Astrocyte of the spinal cord (primary cell): Measurements from ENCODE around the gene PMP22.

ENCODE experiments used
- DNase-seq: peaks from one replicate; pipeline ENCODE4 v3.0.0; 2011; ENCODE audit warnings: low read depth, low spot score
- H3K4me3 ChIP-seq: 2 replicates; pipeline ENCODE4 v1.5.1; 2011; ENCODE audit warnings: low read depth, mild to moderate bottlenecking, low read length, moderate library complexity
- CTCF ChIP-seq: IDR thresholded peaks from 2 replicates; pipeline ENCODE4 v1.5.1; 2012; ENCODE audit warnings: low read depth, mild to moderate bottlenecking, low read length, inconsistent platforms
- in situ Hi-C: cut with HindIII; loops from 2 replicates; pipeline ENCODE4 v1.10.0; 2017; ENCODE audit warnings: low sequenced_read_pairs

PMP22 gene

DNA sequence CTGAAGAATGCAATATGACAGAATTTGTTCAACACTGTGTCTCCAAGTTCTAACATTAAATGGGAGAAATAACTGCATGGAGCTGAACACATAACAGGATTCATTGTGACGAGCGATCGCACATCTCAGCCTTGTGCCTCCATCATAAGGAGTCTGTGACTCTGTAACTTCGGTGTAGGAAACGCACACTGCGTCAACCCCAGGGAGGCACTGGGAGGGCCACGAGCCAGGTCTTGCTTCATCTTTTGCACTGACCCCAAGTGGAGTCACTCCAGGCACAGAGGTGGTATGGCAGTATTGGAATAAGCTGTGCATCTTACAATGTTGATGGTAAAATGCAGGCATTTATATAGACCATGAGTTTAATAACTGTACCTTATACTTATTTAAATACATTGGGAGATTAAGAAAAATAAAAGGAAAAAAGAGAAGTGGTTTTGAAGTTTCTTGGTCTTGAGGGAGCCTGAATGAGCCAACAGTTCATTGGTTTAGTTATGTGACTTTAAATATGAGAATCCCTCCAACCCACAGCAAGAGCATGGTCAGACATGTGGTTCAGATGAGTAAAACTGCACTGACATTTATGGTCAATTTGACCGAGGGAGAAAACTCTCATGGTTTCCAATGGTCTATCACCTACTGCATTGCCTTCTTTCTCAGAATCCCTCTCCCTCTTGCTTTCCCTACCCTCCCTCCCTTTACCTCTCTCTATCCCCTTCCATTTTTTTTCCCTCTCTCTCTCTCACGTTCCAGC, 5.7 kb upstream of the PMP22 start:
- no peak overlapping the region for H3K4me3 ChIP-seq
- no peak for DNase-seq
- in situ Hi-C loops: no loop called here
- TF ChIP-seq CTCF: no peak

DNA sequence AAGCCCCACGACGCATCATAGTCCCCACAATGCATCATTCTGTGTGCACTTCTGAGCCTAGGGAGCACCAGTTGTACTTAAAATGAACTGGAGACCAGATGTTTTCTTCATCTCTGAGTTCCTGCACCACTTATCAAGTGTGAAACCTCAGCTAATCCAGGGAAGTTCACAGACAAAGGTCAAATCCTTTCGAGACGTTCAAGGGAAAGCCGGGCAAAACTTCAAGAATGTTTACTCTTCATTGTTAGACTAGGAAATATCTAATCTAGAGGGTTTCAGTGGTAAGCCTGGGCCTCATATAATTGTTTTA, 4.6 kb upstream of the PMP22 start:
- no peak for TF ChIP-seq CTCF
- no peak overlapping the region for H3K4me3 ChIP-seq
- no peak for DNase-seq
- in situ Hi-C loops: no loop called here

DNA sequence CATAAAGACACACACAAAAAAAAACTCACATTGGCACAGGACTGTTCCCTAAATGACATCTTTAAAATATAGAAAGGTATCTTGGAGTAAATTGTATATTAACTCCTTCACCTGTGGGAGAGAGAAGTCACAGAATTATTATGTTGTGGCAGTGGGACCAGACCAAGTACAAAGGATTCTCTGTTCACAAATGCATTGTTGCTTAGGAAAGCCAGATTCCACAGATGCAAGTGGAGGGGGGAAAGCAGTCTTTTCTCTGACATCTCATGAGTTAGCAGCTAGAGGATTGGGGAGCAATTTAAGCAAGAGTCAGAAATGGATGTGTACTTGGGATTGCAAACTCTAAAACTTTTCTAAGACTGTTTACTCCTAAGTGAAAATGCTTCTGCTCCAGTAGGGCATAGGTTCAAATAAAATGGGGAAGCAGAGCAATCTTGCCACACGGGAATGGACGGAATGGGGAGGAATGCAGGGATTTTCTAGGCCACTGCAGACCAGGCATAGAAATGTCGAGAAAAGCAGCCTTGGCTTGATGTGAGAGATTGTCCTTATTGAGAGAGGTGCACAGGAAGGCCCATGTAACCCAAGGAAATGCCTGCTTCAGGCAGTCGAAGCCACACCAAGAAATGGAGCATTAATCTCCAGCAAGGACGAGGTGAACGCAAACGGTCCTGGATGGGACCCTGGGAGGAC, 4.1 kb upstream of the PMP22 start:
- no peak for DNase-seq
- in situ Hi-C loops: no loop called here
- H3K4me3 ChIP-seq: no peak overlapping the region
- no peak for TF ChIP-seq CTCF

GRCh38 chr17:15268461-15268860, 3.3 kb upstream of the PMP22 start:
- no peak for TF ChIP-seq CTCF
- in situ Hi-C loops: no loop called here
- no peak overlapping the region for H3K4me3 ChIP-seq
- no peak for DNase-seq

DNA sequence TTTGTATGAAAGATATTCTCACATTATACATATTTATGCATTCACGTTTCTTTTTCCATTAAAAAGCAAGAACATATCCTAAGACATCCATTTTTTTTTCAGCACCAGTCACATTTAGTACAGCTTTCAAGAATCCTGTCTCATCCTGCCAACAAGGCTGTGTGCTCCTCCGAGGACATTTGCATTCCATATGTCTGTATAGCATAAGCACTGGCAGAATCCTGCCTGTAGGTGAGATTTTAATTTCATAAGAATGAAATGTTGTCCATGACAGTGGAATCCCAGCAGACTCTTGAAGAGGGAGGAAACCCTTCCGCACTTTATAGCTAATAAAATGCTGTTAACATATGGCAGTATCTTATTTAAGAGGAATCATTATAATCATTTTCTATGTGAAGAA, 2.9 kb upstream of the PMP22 start:
- no peak for DNase-seq
- TF ChIP-seq CTCF: no peak
- no peak overlapping the region for H3K4me3 ChIP-seq
- in situ Hi-C loops: no loop called here

DNA sequence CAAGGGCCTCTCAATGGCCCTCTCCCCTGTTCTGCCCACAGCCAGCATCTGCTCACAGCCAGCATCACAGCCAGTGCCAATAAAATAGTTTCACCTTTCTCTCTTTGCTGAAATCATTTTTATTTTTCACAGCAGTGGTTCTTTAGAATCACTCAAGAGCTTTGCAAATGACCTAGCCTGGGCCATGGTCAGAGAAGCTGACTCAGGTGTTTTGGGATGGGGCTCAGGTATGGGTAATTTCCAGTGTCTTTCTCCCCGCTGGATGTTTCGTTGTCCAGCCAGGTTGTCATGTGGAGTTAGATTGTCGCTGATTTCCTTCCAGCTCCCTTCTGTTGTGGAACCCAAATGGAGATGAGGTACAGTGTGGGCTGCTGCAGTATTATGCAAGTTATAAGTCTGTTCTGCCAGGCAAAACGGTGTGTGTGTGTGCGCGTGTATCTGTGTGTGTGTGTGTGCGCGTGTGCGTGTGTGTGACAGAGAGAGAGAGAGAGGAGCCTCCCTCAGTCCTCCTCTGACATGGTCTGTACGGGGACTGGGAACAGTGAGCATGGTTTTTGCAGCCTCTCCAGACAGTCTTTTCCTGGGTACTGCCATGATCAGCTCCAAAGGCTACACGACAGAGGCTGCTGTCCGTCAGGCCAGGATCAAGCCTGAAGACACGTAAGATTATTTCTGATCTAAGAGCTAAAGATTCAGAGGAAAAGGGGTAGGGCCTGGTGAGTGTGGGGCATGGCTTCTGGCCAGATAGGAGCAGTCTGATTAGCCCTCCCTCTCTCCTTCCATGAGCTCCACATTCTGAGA, 1.4 kb upstream of the PMP22 start:
- no peak for TF ChIP-seq CTCF
- DNase-seq: no peak
- H3K4me3 ChIP-seq: no peak overlapping the region
- in situ Hi-C loops: no loop called here
